ENCODE results near the gene CST7. TPM values are rescaled to one million over a fixed set of nuclear protein-coding genes. Genes with fewer than 3 reads are reported as not detected.

Gene CST7
- 11.2 TPM for total RNA-seq

GRCh38 chr20:24948939-24949679 lies at the start of gene CST7:
CST7 (plus strand) TSS chr20:24949269; CDS start chr20:24949506, 237 bp downstream.

GRCh38 chr20:24992487-24993205 lies 43.6 kb downstream of the CST7 start, which contains the start of gene APMAP:
APMAP (minus strand) TSS chr20:24992751; CDS start chr20:24992688, 63 bp downstream.

Small RNA genes within 50 kb of the gene (small RNA-seq; reads per million reads assigned to genes)
- not detected for gene RNU6-1257P (ENCODE audit: low replicate concordance)

Other genes with a start within 250 kb of the CST7 start
- gene APMAP, start 43.5 kb downstream of the CST7 start, total RNA-seq = 78.8 TPM
- gene ACSS1, start 108.9 kb downstream of the CST7 start, total RNA-seq = 33.9 TPM
- gene VSX1, start 132.9 kb downstream of the CST7 start, total RNA-seq = not detected
- 28.8 TPM for gene ENTPD6, start 246.4 kb downstream of the CST7 start, total RNA-seq

Measured in metanephros (tissue), 2 donors.